GM18526 (cell line): ENCODE results near the gene GGA3.

Experiments used
- POLR2A ChIP-seq: IDR thresholded peaks from 3 replicates; pipeline ENCODE4 v1.6.1; 2011; ENCODE audit not compliant: insufficient read length; ENCODE audit errors: extremely low read depth

Gene GGA3

DNA sequence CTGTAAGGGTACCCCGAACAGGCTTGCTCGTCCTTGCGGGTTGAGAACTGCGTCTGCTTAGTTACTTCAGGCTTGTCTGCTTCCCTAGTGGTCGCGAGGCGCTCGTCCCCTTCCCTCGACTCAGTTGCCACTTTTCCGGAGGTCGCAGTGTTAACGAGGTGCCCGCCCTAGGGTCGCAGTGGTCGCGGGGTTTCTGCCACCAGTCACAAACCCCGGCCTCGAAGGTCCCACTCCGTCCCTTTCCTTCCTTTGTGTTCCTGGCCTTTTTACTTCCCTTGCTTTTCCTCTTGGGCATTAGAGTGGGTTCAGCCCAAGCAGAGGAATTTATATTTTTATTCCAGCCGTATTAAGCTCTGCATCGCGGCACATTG, 55.6 kb downstream of the GGA3 start:
- TF ChIP-seq POLR2A = no peak

DNA sequence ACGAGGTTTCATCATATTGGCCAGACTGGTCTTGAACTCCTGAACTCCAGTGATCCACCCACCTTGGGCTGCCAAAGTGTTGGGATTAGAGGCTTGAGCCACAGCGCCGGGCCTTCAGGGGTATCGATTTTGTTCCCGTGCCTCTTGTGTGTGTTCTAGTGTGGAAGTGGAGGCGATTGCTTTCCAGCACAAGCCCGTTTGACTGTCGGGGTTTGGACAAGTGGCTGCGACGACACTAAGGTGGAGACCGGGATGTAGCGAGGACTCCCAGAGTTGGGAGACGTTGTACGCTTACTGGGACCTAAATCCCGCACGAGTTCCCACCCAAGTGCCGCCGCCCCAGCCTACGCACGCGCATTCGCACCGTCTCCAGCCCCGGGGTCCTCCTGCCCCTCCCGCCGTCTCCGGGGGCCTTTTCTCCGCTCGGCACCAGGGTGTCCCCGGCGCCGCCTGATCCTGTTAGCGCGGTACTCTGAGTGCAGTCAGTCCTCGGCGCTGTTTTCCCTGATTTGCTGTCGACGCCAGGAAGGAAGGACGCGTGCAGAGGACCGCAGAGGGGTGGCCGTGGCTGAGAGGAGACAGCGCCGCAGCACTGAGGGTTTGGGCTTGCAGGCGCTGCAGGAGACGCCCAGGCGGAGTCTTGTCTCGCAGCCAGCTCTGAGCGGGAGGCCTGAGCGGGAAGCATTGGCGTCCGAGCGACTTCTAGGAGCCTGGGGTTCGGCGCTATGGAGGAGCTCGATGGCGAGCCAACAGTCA, 56.2 kb downstream of the GGA3 start, which contains the start of gene NUP85:
Gene NUP85, plus strand, starts transcription at position 643 of the 756 bp plus-strand sequence. Its CDS starts 83 bp downstream, at position 726.
- peak; percentile 91 for TF ChIP-seq POLR2A

DNA sequence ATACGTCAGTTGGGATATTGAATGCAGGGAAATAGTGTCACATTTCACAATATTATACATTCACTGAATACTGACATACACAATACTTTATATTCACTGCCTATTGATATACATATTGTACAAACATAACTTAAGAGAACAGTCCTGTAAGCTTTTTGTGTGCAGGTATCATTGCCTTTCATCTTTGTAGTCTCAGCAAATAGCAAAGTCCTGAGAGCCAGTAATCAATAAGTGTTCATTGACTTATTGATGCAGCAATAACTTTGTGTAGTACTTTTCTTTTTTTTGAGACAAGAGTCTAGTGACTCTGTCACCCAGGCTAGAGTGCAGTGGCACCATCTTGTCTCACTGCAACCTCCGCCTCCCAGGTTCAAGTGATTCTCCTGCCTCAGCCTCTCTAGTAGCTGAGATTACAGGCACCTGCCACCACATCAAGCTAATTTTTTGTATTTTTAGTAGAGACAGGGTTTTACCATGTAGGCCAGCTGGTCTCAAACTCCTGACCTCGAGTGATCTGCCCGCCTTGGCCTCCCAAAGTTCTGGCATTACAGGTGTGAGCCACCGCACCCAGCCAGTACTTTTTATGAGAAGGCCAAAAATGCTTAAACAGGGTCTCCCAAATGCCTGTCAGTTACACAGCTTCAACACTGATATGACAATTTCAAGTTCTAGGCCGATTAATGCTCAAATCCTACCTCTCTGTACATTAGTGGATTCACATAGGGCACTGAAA, 61.4 kb downstream of the GGA3 start:
- no peak for TF ChIP-seq POLR2A

DNA sequence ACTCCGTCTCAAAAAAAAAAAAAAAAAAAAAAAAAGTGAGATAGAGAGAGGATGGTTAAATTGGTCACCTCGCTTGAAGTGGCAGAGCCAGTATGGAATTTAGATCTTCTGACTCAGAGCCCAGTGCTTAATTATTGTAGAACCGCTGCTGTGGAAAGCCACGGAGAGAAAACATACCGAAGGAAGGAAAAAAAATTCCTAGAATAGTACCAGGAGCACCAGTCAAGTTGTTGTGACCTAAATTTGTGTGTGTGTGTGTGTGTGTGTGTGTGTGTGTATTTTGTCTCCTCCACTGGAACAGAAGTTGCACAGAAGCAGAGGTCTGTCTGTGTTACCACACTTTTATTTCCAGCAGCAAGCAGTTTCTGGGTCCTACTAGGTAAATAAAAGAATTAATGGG, 66.5 kb downstream of the GGA3 start:
- no peak for TF ChIP-seq POLR2A

GRCh38 chr17:75191584-75191983, 69.8 kb downstream of the GGA3 start:
- TF ChIP-seq POLR2A = no peak

DNA sequence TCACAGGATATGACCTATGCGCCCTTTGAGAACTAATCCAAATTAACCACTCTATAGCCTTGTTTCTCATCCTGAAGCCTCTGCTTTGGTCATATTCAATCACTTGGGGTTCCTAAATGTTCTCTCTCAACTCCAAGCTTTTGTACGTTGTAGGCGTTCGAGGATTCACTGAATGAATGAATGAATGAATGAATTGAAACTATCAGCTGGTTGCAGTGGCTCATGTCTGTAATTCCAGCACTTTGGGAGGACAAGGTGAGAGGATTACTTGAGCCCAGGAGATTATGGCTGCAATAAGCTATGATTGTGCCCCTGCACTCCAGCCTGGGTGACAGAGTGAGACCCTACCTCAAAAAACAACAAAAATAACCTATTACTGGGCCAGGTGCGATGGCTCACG, 72.8 kb downstream of the GGA3 start:
- no peak for TF ChIP-seq POLR2A
